KMS-11 (cell line): ENCODE measurements around the gene DAPL1.

Experiments
- H2AFZ ChIP-seq: fragments of 200-600 bp; sonication (generic); 2 replicates; pipeline ENCODE4 v1.6.1; 2016; ENCODE audit warnings: antibody characterized with exemption, mixed run types, low read depth
- H3K27ac ChIP-seq: fragments of 200-600 bp; sonication (generic); 2 replicates; pipeline ENCODE4 v1.6.1; 2016; ENCODE audit warnings: mild to moderate bottlenecking, mixed run types
- H3K27me3 ChIP-seq: fragments of 200-600 bp; sonication (generic); 2 replicates; pipeline ENCODE4 v1.6.1; 2017; ENCODE audit warnings: mild to moderate bottlenecking, low read depth, mixed run types, moderate library complexity; ENCODE audit not compliant: insufficient read depth
- H3K36me3 ChIP-seq: fragments of 200-600 bp; sonication (generic); 2 replicates; pipeline ENCODE4 v1.6.1; 2017; ENCODE audit warnings: mild to moderate bottlenecking, mixed run types; ENCODE audit not compliant: insufficient read depth
- H3K4me1 ChIP-seq: fragments of 200-600 bp; sonication (generic); 2 replicates; pipeline ENCODE4 v1.6.1; 2016; ENCODE audit warnings: mild to moderate bottlenecking, low read depth, mixed run types; ENCODE audit not compliant: poor library complexity, severe bottlenecking
- H3K4me2 ChIP-seq: fragments of 200-600 bp; sonication (generic); 2 replicates; pipeline ENCODE4 v1.7.0; 2016; ENCODE audit warnings: mild to moderate bottlenecking, mixed run types
- H3K4me3 ChIP-seq: fragments of 200-600 bp; sonication (generic); IDR thresholded peaks from 2 replicates; pipeline ENCODE4 v1.6.1; 2017; ENCODE audit warnings: low read depth, low read length, mixed read lengths; ENCODE audit not compliant: insufficient read depth
- H3K79me2 ChIP-seq: fragments of 200-600 bp; sonication (generic); 2 replicates; pipeline ENCODE4 v1.6.1; 2016; ENCODE audit warnings: low read depth, mixed run types; ENCODE audit not compliant: insufficient read depth
- H3K9ac ChIP-seq: fragments of 200-600 bp; sonication (generic); 2 replicates; pipeline ENCODE4 v1.6.1; 2016; ENCODE audit warnings: mild to moderate bottlenecking, mixed run types
- H4K20me1 ChIP-seq: fragments of 200-600 bp; sonication (generic); 2 replicates; pipeline ENCODE4 v1.6.1; 2016; ENCODE audit warnings: mild to moderate bottlenecking, mixed run types; ENCODE audit not compliant: insufficient read depth
- CTCF ChIP-seq: fragments of 200-600 bp; sonication (generic); conservative IDR thresholded peaks from 2 replicates; pipeline ENCODE4 v1.6.1; 2017; ENCODE audit warnings: low read depth, mild to moderate bottlenecking, antibody characterized with exemption, low read length, moderate library complexity, mixed read lengths

DAPL1 gene

GRCh38 chr2:158775273-158776027 lies 19.7 kb upstream of the DAPL1 start:
- Histone ChIP-seq H3K9ac (no peak overlapping the region), H4K20me1 (no peaks in the 10 kb centered on the region), H3K4me3 (no peak overlapping the region), H3K27me3 (no peaks in the 10 kb centered on the region), H3K4me2 (no peak overlapping the region), H3K27ac (no peak overlapping the region), H3K79me2 (no peaks in the 10 kb centered on the region), H2AFZ (no peak overlapping the region), H3K36me3 (no peaks in the 10 kb centered on the region), H3K4me1 (peaks cover 16% of the 10 kb centered on the region)
- no peak for TF ChIP-seq CTCF

GRCh38 chr2:158776231-158776630 lies 18.9 kb upstream of the DAPL1 start:
- no peaks in the 10 kb centered on the region for H3K36me3 ChIP-seq
- H3K79me2 ChIP-seq, result no peaks in the 10 kb centered on the region

GRCh38 chr2:158777077-158777476 lies 18.0 kb upstream of the DAPL1 start:
- H3K4me1 ChIP-seq, result peaks cover 16% of the 10 kb centered on the region
- no peak overlapping the region for H2AFZ ChIP-seq
- no peaks in the 10 kb centered on the region for H3K36me3 ChIP-seq
- H3K4me3 ChIP-seq, result no peak overlapping the region
- no peak overlapping the region; the same call in 1 of the 2 replicates for H3K4me2 ChIP-seq
- H3K79me2 ChIP-seq, result no peaks in the 10 kb centered on the region
- no peak overlapping the region for H3K27ac ChIP-seq
- H3K27me3 ChIP-seq, result no peaks in the 10 kb centered on the region
- no peak overlapping the region for H3K9ac ChIP-seq
- no peaks in the 10 kb centered on the region for H4K20me1 ChIP-seq
- TF ChIP-seq CTCF, result no peak

More at GRCh38 chr2:158776231-158776630, 18.9 kb upstream of the DAPL1 start:
- Histone ChIP-seq H4K20me1 (no peaks in the 10 kb centered on the region), H3K4me3 (no peak overlapping the region), H3K4me2 (no peak overlapping the region; the same call in 1 of the 2 replicates), H3K27ac (no peak overlapping the region), H3K9ac (no peak overlapping the region), H3K27me3 (no peaks in the 10 kb centered on the region), H2AFZ (no peak overlapping the region), H3K4me1 (peaks cover 16% of the 10 kb centered on the region)
- TF ChIP-seq CTCF, result no peak

GRCh38 chr2:158778243-158778642 lies 16.9 kb upstream of the DAPL1 start:
- Histone ChIP-seq H3K9ac (no peak overlapping the region), H3K27ac (no peak overlapping the region), H3K79me2 (no peaks in the 10 kb centered on the region), H2AFZ (no peak overlapping the region), H3K27me3 (no peaks in the 10 kb centered on the region), H3K4me2 (no peak overlapping the region), H3K4me3 (no peak overlapping the region), H4K20me1 (no peaks in the 10 kb centered on the region), H3K36me3 (no peaks in the 10 kb centered on the region), H3K4me1 (peaks cover 16% of the 10 kb centered on the region)
- TF ChIP-seq CTCF, result no peak
